Heart left ventricle (tissue), 16 donors: ENCODE results near the gene LOXL3. TPM values are rescaled to one million over a fixed set of nuclear protein-coding genes. Genes with fewer than 3 reads are reported as not detected.

ENCODE experiments used
- ATAC-seq, 4 donors: fragments of 200-7000 bp; cut with Tn5 transposase; one replicate each; pipeline ENCODE4 v1.9.1; 2020 to 2022; ENCODE audit warnings: moderate library complexity in 4 of 4, mild to moderate bottlenecking in 3 of 4, moderate number of reproducible peaks in 1 of 4
- DNase-seq, 5 donors: peaks; one replicate each; pipeline ENCODE4 v3.0.0-alpha.2; 2020
- H3K27ac ChIP-seq, 12 donors: fragments of 200-600 bp; sonication (generic) in 4 of 12; one replicate each; pipeline versions ENCODE4 v1.5.0 to v1.8.0; 2016 to 2022; ENCODE audit warnings: mild to moderate bottlenecking in 2 of 12
- H3K27me3 ChIP-seq, 9 donors: fragments of 200-600 bp; sonication (generic) in 2 of 9; one replicate each; pipeline versions ENCODE4 v1.5.1 to v1.8.0; 2016 to 2022; ENCODE audit warnings: mild to moderate bottlenecking in 3 of 9
- H3K36me3 ChIP-seq, 9 donors: fragments of 200-600 bp; sonication (generic) in 2 of 9; one replicate each; pipeline versions ENCODE4 v1.5.0 to v1.8.0; 2018 to 2022; ENCODE audit warnings: mild to moderate bottlenecking in 2 of 9
- H3K4me1 ChIP-seq, 12 donors: fragments of 200-600 bp; sonication (generic) in 4 of 12; one replicate each; pipeline versions ENCODE4 v1.5.0 to v1.8.0; 2016 to 2022; ENCODE audit warnings: mild to moderate bottlenecking in 3 of 12
- H3K4me3 ChIP-seq, 12 donors: fragments of 200-600 bp; sonication (generic) in 4 of 12; one replicate each; pipeline versions ENCODE4 v1.5.0 to v1.8.0; 2017 to 2022; ENCODE audit warnings: mild to moderate bottlenecking in 9 of 12, moderate library complexity in 4 of 12
- H3K9me3 ChIP-seq, 12 donors: fragments of 200-600 bp; sonication (generic) in 4 of 12; one replicate each; pipeline versions ENCODE4 v1.5.0 to v1.8.0; 2016 to 2022; ENCODE audit warnings: mild to moderate bottlenecking in 1 of 12
- CTCF ChIP-seq, 12 donors: fragments of 200-600 bp; sonication (generic) in 4 of 12; IDR thresholded peaks; one replicate each; pipeline versions ENCODE4 v1.5.0 to v1.8.0; 2018 to 2022; ENCODE audit warnings: antibody characterized with exemption in 12 of 12, mild to moderate bottlenecking in 5 of 12
- POLR2A ChIP-seq, 2 donors: fragments of 450-650 bp; IDR thresholded peaks; one replicate each; pipeline ENCODE4 v1.6.1; 2017; ENCODE audit warnings: antibody characterized with exemption in 2 of 2, mild to moderate bottlenecking in 2 of 2, moderate library complexity in 2 of 2
- WGBS, 4 donors: extraction: QIAGEN DNeasy Blood & Tissue Kit in 2 of 4; methylation state at CpG; one replicate each; pipeline versions ENCODE4 v1.1.5 to v1.1.7; 2013 to 2018; 5-methylcytosine and 5-hydroxymethylcytosine counted together
- intact Hi-C, 10 donors: fragments of 100-400 bp; cut with DNase I; formaldehyde crosslinking; loops; one replicate each; pipeline versions ENCODE4 v1.11.1 to v1.14.2; 2022
- polyA plus RNA-seq, 2 donors: library from polyadenylated mRNA; stranded (reverse); fragments of 200-250 nt; gene quantifications; one replicate each; pipeline ENCODE4 v1.2.3, GENCODE V29; 2013
- total RNA-seq, 9 donors: library from RNA; depleted of rRNA in 2 of 9; stranded (reverse); fragments of >200 nt in 2 of 9; fragmentation: NEBNext Ultra II Directional in 3 of 9; extraction: Animal tissue kit (Norgen Biotek cat#: 25700) in 3 of 9; gene quantifications; one replicate each; pipeline versions ENCODE4 v1.1.0 to v1.2.4, GENCODE V29; 2016 to 2023
- donor health status: ischemic (EF 13 %, LVEDD 7.1; RV severe dilation, severe dysfunction).
- donor health status: healthy with polysubstance abuse.
- donor health status: DM: no; HTN: yes; CAD: no.
- donor health status: DM: no; HTN: no; CAD: no.
- donor health status: ischemic (EF 25% LVEDD 6.9; RV normal size, moderate dysfunction).
- donor health status: ischemic (EF 25% LVEDD 5.7; RV mildly dilated, moderate dysfunction).
- donor health status: healthy.
- donor health status: DM: yes; HTN: yes; CAD: no.
- donor health status: ischemic (EF 35%, LVEDD 5.7; RV mildly dilated, moderate dysfunction).
- donor health status: nonischemic (EF 11% LVEDD 7.7; RV severe dilation, severe dysfunction).
- donor health status: DM: yes; HTN: yes; CAD: no.
- donor health status: PGD.
- donor health status: ischemic (EF 29% LVEDD 5.4; RV normal size, mild dysfunction).
- donor health status: nonischemic (EF 23%, LVEDD 6.1; RV moderate dilation, normal function).

Gene LOXL3
- total and polyA plus RNA-seq, 11 donors: 1.5 to 8.7 (median 3.0) TPM

- intact Hi-C loops: loop anchor here in 4 of 10 donors (5.0 kb wide), 3 partner anchors 77 to 87 kb away; no protein-coding TSS in a partner anchor
- peaks cover 9 to 63% (median 46%) of the 10 kb centered on the region in 12 donors for H3K4me1 ChIP-seq
These were observed 53.2 kb downstream of the LOXL3 start for GRCh38 chr2:74500578-74500946.

DNA sequence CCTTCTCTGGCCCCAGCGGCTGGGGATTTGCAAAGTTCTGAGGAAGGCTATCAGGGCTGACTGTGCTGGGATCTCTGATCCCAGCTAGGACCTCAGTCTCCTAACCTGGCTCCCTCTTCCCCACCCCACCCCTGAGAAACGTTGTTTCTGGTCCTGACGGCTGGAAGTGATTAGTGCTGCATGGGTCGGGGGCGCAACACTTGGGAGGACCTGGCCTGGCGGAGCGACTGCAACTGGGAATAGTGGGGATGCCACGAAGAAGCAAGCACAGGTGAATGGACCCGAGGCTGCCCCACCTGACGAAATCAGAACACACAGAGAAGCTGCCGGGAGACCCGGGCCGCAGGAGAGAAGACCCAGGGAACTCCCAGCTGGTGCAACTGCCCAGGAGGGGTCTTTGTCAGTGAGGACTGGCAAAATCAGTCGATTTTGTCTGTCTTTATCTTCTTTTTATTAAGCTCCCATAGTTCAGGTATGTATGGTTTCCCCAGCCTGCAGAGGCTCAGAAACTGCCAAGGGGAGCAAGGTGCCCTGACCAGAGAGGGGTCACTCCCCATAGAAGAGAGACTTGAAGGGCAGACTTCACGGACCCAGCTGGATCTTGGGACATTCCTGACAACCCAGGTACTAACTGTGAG, 53.7 kb downstream of the LOXL3 start:
- Histone ChIP-seq H3K27me3 (peaks cover 21 to 65% (median 35%) of the 10 kb centered on the region in 9 donors), H3K36me3 (peaks cover 0 to 8% (median 5%) of the 10 kb centered on the region in 9 donors), H3K4me3 (peak overlapping the region in 5 of 12 donors; percentile 11 to 51 (median 42)), H3K9me3 (no peaks in the 10 kb centered on the region), H3K27ac (no peak overlapping the region), H3K4me1 (peaks cover 9 to 58% (median 41%) of the 10 kb centered on the region in 12 donors)
- TF ChIP-seq CTCF (IDR thresholded peaks at IDR 0.05) (no peak), POLR2A (IDR thresholded peaks at IDR 0.05) (no peak)
- WGBS, 4 donors: 41 to 53% (median 46%) methylated on average over 14 to 15 of the region's 15 CpGs
- intact Hi-C loops: loop anchor here in 4 of 10 donors (5.0 kb wide), 3 partner anchors 77 to 87 kb away; no protein-coding TSS in a partner anchor
- ATAC-seq (no peak), DNase-seq (no peak)

More at GRCh38 chr2:74500578-74500946, 53.2 kb downstream of the LOXL3 start:
- Histone ChIP-seq H3K36me3 (peaks cover 0 to 13% (median 10%) of the 10 kb centered on the region in 9 donors), H3K27ac (no peak overlapping the region), H3K27me3 (peaks cover 21 to 65% (median 35%) of the 10 kb centered on the region in 9 donors), H3K4me3 (no peak overlapping the region), H3K9me3 (no peaks in the 10 kb centered on the region)
- ATAC-seq (no peak), DNase-seq (no peak)
- no peak for TF ChIP-seq POLR2A (IDR thresholded peaks at IDR 0.05)
- no peak for TF ChIP-seq CTCF (IDR thresholded peaks at IDR 0.05)

- ATAC-seq (no peak), DNase-seq (peak in 1 of 5 donors; percentile 25)
- peaks cover 0 to 2% (median under 1%) of the 10 kb centered on the region in 9 donors for H3K36me3 ChIP-seq
- peak within 1 kb of the TSS in 11 of 12 donors; percentile 9 to 61 (median 20) for H3K4me3 ChIP-seq
- peaks cover 21 to 65% (median 35%) of the 10 kb centered on the region in 9 donors for H3K27me3 ChIP-seq
- intact Hi-C loops: no loop called here
- no peaks in the 10 kb centered on the region for H3K9me3 ChIP-seq
- TF ChIP-seq CTCF (IDR thresholded peaks at IDR 0.05) (no peak), POLR2A (IDR thresholded peaks at IDR 0.05) (no peak)
- H3K27ac ChIP-seq: no peak within 1 kb of the TSS
- 2 to 6% (median 3%) methylated on average over 33 to 65 of the region's 65 CpGs for WGBS, 4 donors
- H3K4me1 ChIP-seq: peaks cover 5 to 52% (median 36%) of the 10 kb centered on the region in 12 donors
These were observed 54.3 kb downstream of the LOXL3 start, which contains the start of gene LBX2 for GRCh38 chr2:74499267-74499939. TSS of gene LBX2 (minus strand) at chr2:74499603. CDS start at chr2:74499537, 66 bp downstream.
